ENCODE measurements around the gene EFNA4. TPM values are rescaled to one million over a fixed set of nuclear protein-coding genes. Genes with fewer than 3 reads are reported as not detected.
A peak's percentile ranks its signal among the peaks of the same experiment; 100 is the strongest.

EFNA4 gene
- total and polyA plus RNA-seq, 2 of the 4 experiments (the other 2 are of a cell fraction): 3.8 to 11.8 TPM

DNA sequence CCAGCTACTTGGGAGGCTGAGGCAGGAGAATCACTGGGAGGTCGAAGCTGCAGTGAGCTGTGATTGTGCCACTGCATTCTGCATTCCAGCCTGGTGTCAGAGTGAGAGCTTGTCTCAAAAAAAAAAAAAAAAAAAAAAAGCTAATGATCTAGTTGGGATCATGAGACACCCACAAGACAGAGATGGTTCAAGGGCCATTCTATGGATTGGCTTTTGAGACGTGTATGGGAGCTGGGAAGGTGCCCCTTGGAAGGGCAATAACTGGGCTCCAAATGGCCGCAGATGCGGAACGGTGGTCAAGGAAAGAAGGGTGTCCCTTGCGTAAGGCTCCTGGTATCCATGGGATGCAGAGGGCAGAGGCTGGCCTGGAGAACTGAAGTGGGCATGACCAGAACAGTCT is 19.2 kb upstream of the EFNA4 start:
- Histone ChIP-seq H4K8ac (ENCODE audit: low read depth in 2 of 2, low read length in 2 of 2) (no peak overlapping the region), H3K4me2 (ENCODE audit: low read depth, low read length) (no peak overlapping the region), H2BK5ac (ENCODE audit: low read depth, low read length, poor library complexity, severe bottlenecking) (no peak overlapping the region), H3K4ac (ENCODE audit: low read depth, low read length) (0 out of 2 replicates have a peak overlapping the region, but pooled peaks have one; percentile 12), H3K27ac (ENCODE audit: insufficient read depth, low read length) (no peak overlapping the region), H2AK9ac (replicated peaks; ENCODE audit: low read depth, low read length, poor library complexity) (peak overlapping the region; percentile 17), H3K14ac (replicated peaks; ENCODE audit: low read depth, low read length) (no peak overlapping the region), H3K9me3 (ENCODE audit: control insufficient read depth, insufficient read depth, low read length) (no peaks in the 10 kb centered on the region), H3K9ac (ENCODE audit: low read depth, low read length) (no peak overlapping the region), H3K4me1 (ENCODE audit: control insufficient read depth, insufficient read depth, low read length) (peaks cover 5% of the 10 kb centered on the region), H4K5ac (ENCODE audit: low read depth, low read length) (no peak overlapping the region), H3K4me3 (ENCODE audit: insufficient read depth, low read depth, low read length) (no peak overlapping the region), H4K91ac (ENCODE audit: insufficient read depth, low read depth, low read length) (no peak overlapping the region), H3K9me1 (ENCODE audit: insufficient read depth, low read length) (peaks cover 5% of the 10 kb centered on the region; the same call in 1 of the 2 replicates), H3K79me1 (ENCODE audit: low read depth in 1 of 2, low read length in 2 of 2) (no peaks in the 10 kb centered on the region), H3K23ac (ENCODE audit: low read depth, low read length) (no peak overlapping the region), H3K56ac (ENCODE audit: extremely low read depth, insufficient read depth, low read length) (no peak overlapping the region), H3K36me3 (ENCODE audit: control insufficient read depth, insufficient read depth, low read length) (no peaks in the 10 kb centered on the region), H2AFZ (replicated peaks; ENCODE audit: low read length, poor library complexity) (peak overlapping the region; percentile 81), H2AK5ac (ENCODE audit: low read depth, low read length) (no peak overlapping the region), H4K20me1 (ENCODE audit: insufficient read depth, low read length) (no peaks in the 10 kb centered on the region; the same call in 1 of the 2 replicates), H3K18ac (ENCODE audit: low read depth, low read length) (no peak overlapping the region), H3K27me3 (ENCODE audit: control insufficient read depth, insufficient read depth, low read length) (peaks cover 13% of the 10 kb centered on the region), H2BK20ac (ENCODE audit: low read depth, low read length) (no peak overlapping the region), H2BK15ac (ENCODE audit: low read depth, low read length) (no peak overlapping the region), H2BK120ac (ENCODE audit: low read depth, low read length) (no peak overlapping the region)
- ATAC-seq (ENCODE audit: low read depth): no peak
- TF ChIP-seq SMC3 (IDR thresholded peaks at IDR 0.05; ENCODE audit: low read depth, low read length) (no peak), CEBPB (IDR thresholded peaks at IDR 0.05; ENCODE audit: low read depth, low read length) (no peak), RAD21 (IDR thresholded peaks at IDR 0.05; ENCODE audit: low read length) (no peak), MAFK (IDR thresholded peaks at IDR 0.05; ENCODE audit: low read depth, low read length) (no peak), POLR2A (IDR thresholded peaks at IDR 0.05; ENCODE audit: low read depth, low read length) (no peak), RCOR1 (IDR thresholded peaks at IDR 0.05; ENCODE audit: insufficient replicate concordance, low read length) (no peak), MAZ (IDR thresholded peaks at IDR 0.05; ENCODE audit: borderline replicate concordance, low read depth, low read length) (no peak), RFX5 (IDR thresholded peaks at IDR 0.05; ENCODE audit: low read depth, low read length) (no peak), BHLHE40 (IDR thresholded peaks at IDR 0.05; ENCODE audit: low read depth, low read length) (no peak), FOS (IDR thresholded peaks at IDR 0.05; ENCODE audit: low read depth, low read length) (no peak), CHD1 (IDR thresholded peaks at IDR 0.05; ENCODE audit: low read depth, low read length) (no peak), ELK1 (IDR thresholded peaks at IDR 0.05; ENCODE audit: borderline replicate concordance, low read depth, low read length) (no peak), CTCF (conservative IDR thresholded peaks at IDR 0.05; ENCODE audit: low read depth, low read length) (no peak), NFE2L2 (IDR thresholded peaks at IDR 0.05; ENCODE audit: low read depth, low read length) (no peak), MXI1 (IDR thresholded peaks at IDR 0.05; ENCODE audit: borderline replicate concordance, low read depth, low read length) (no peak)
- TF ChIP-seq, protein P1, sequence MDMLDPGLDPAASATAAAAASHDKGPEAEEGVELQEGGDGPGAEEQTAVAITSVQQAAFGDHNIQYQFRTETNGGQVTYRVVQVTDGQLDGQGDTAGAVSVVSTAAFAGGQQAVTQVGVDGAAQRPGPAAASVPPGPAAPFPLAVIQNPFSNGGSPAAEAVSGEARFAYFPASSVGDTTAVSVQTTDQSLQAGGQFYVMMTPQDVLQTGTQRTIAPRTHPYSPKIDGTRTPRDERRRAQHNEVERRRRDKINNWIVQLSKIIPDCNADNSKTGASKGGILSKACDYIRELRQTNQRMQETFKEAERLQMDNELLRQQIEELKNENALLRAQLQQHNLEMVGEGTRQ (IDR thresholded peaks at IDR 0.05; ENCODE audit: low read depth, low read length): no peak
- WGBS, 2 experiments (ENCODE audit: extremely low coverage in 2 of 2, insufficient read length in 1 of 2): 89% methylated on average over 5 of the region's 6 CpGs; no CpG with 5 or more reads in 1 of the 2 experiments
- CTCF ChIA-PET: interaction anchor here (0.8 to 2.4 kb wide), 8 partner anchors 10 to 47 kb away, joined by 3 to 12 read pairs (median 4); no protein-coding TSS in a partner anchor
- dilution Hi-C loops (cut with HindIII; ENCODE audit: low sequenced_read_pairs, unreplicated experiment): no loop called here
- no peak for DNase-seq
- in situ Hi-C loops (cut with MboI; ENCODE audit: low sequenced_read_pairs): no loop called here
- intact Hi-C loops (cut with micrococcal nuclease): no loop called here
- POLR2A ChIA-PET (ENCODE audit: unreplicated experiment): interaction anchor here (0.6 kb wide), 1 partner anchor 1105 kb away, joined by 10 read pairs; no protein-coding TSS in a partner anchor
- no TSS peak for BruUV-seq (replicated peaks)
